Calu3 (cell line): ENCODE measurements around the gene ING4. TPM values are rescaled to one million over a fixed set of nuclear protein-coding genes. Genes with fewer than 3 reads are reported as not detected.

ENCODE experiments used
- BruUV-seq: library from RNA; stranded (reverse); fragments of 400-500 nt; replicated peaks from 2 replicates; lab custom pipeline; 2021; lab: Mats Ljungman, UMichigan
- CTCF ChIA-PET: fragments of 300-600 bp; sonication (Branson Sonifier 250); formaldehyde crosslinking; loops from one replicate; lab custom pipeline; 2022; ENCODE audit warnings: antibody characterized with exemption; lab: Charles Lee
- DNase-seq: peaks from one replicate; pipeline ENCODE4 v3.0.0; 2022
- H3K27ac Mint-ChIP-seq: one replicate; pipeline ENCODE4 v1.8.0; 2022; ENCODE audit warnings: mixed read lengths; ENCODE audit not compliant: unreplicated experiment
- H3K27me3 Mint-ChIP-seq: one replicate; pipeline ENCODE4 v1.8.0; 2022; ENCODE audit warnings: mixed read lengths; ENCODE audit not compliant: unreplicated experiment
- H3K36me3 Mint-ChIP-seq: one replicate; pipeline ENCODE4 v1.8.0; 2022; ENCODE audit warnings: mild to moderate bottlenecking, moderate library complexity, mixed read lengths; ENCODE audit not compliant: insufficient read depth, unreplicated experiment
- H3K4me1 Mint-ChIP-seq: one replicate; pipeline ENCODE4 v1.8.0; 2022; ENCODE audit warnings: mild to moderate bottlenecking, low read depth, mixed read lengths; ENCODE audit not compliant: unreplicated experiment
- H3K4me3 Mint-ChIP-seq: one replicate; pipeline ENCODE4 v1.8.0; 2022; ENCODE audit warnings: mild to moderate bottlenecking, low read depth, moderate library complexity, mixed read lengths; ENCODE audit not compliant: unreplicated experiment
- H3K9me3 Mint-ChIP-seq: one replicate; pipeline ENCODE4 v1.8.0; 2022; ENCODE audit warnings: low read depth, mixed read lengths; ENCODE audit not compliant: unreplicated experiment
- CTCF ChIP-seq: fragments of 200-600 bp; IDR thresholded peaks from one replicate; pipeline ENCODE4 v1.8.0; 2022; ENCODE audit warnings: antibody characterized with exemption; ENCODE audit not compliant: unreplicated experiment
- intact Hi-C: fragments of 100-400 bp; cut with micrococcal nuclease; formaldehyde crosslinking; loops from one replicate; pipeline ENCODE4 v1.10.0; 2022; ENCODE audit not compliant: unreplicated experiment
- total RNA-seq: library from RNA; stranded (reverse); gene quantifications from 2 replicates; pipeline ENCODE4 v1.2.3, GENCODE V29; 2022

ING4 gene
- total RNA-seq, 1 experiment from 2014 or later = 24.9 TPM

GRCh38 chr12:6695313-6696045, 32.6 kb upstream of the ING4 start:
- no TSS peak for BruUV-seq
- TF ChIP-seq CTCF = no peak
- Mint-ChIP-seq H3K27ac (no peak overlapping the region), H3K9me3 (no peaks in the 10 kb centered on the region), H3K4me1 (no peaks in the 10 kb centered on the region), H3K36me3 (no peaks in the 10 kb centered on the region), H3K4me3 (no peak overlapping the region), H3K27me3 (peaks cover 79% of the 10 kb centered on the region)
- DNase-seq = no peak
- intact Hi-C loops = loop anchor here (5.0 kb wide), 1 partner anchor 78 kb away; no protein-coding TSS in a partner anchor
- CTCF ChIA-PET = interaction anchor here (1.1 kb wide), 1 partner anchor 80 kb away, joined by 3 read pairs; no protein-coding TSS in a partner anchor

GRCh38 chr12:6694701-6695100, 31.8 kb upstream of the ING4 start:
- H3K4me3 Mint-ChIP-seq = no peak overlapping the region
- TF ChIP-seq CTCF = no peak
- H3K9me3 Mint-ChIP-seq = no peaks in the 10 kb centered on the region
- DNase-seq = no peak
- no peaks in the 10 kb centered on the region for H3K4me1 Mint-ChIP-seq
- intact Hi-C loops = loop anchor here (5.0 kb wide), 1 partner anchor 77 kb away; no protein-coding TSS in a partner anchor
- peaks cover 5% of the 10 kb centered on the region for H3K36me3 Mint-ChIP-seq
- no TSS peak for BruUV-seq
- no peak overlapping the region for H3K27ac Mint-ChIP-seq
- CTCF ChIA-PET = no interaction called here
- peaks cover 71% of the 10 kb centered on the region for H3K27me3 Mint-ChIP-seq

- Mint-ChIP-seq H3K4me3 (no peak overlapping the region), H3K27me3 (peaks cover 63% of the 10 kb centered on the region), H3K27ac (no peak overlapping the region), H3K36me3 (peaks cover 13% of the 10 kb centered on the region), H3K4me1 (no peaks in the 10 kb centered on the region), H3K9me3 (no peaks in the 10 kb centered on the region)
- intact Hi-C loops = no loop called here
- CTCF ChIA-PET = no interaction called here
- BruUV-seq = no TSS peak
- no peak for TF ChIP-seq CTCF
- DNase-seq = no peak
Observed at GRCh38 chr12:6693832-6694355, 31.0 kb upstream of the ING4 start.

- CTCF ChIA-PET = no interaction called here
- H3K27ac Mint-ChIP-seq = no peak overlapping the region
- no peaks in the 10 kb centered on the region for H3K9me3 Mint-ChIP-seq
- H3K4me3 Mint-ChIP-seq = no peak overlapping the region
- no peak for TF ChIP-seq CTCF
- H3K27me3 Mint-ChIP-seq = peaks cover 53% of the 10 kb centered on the region
- intact Hi-C loops = no loop called here
- no peak for DNase-seq
- peaks cover 23% of the 10 kb centered on the region for H3K36me3 Mint-ChIP-seq
- no TSS peak for BruUV-seq
- peaks cover 6% of the 10 kb centered on the region for H3K4me1 Mint-ChIP-seq
Observed at GRCh38 chr12:6692888-6693287, 30.0 kb upstream of the ING4 start.
